Hindlimb muscle (tissue), 1 donor: ENCODE results near the gene AKNAD1. TPM values are rescaled to one million over a fixed set of nuclear protein-coding genes. Genes with fewer than 3 reads are reported as not detected.
A peak's percentile ranks its signal among the peaks of the same experiment; 100 is the strongest.
"Not testable (repeated sequence)": the region's sequence is repeated elsewhere in the genome, so short reads cannot be mapped to it uniquely, and the experiment has no call there.

Experiments used
- DNase-seq: peaks from one replicate; pipeline ENCODE4 v3.0.0-alpha.2; 2013
- polyA plus RNA-seq: library from polyadenylated mRNA; unstranded; fragments of 120-200 nt; gene quantifications from one replicate; pipeline ENCODE4 v1.2.1, GENCODE V29; 2013; ENCODE audit not compliant: insufficient read length

The AKNAD1 gene
- 2.8 TPM for polyA plus RNA-seq

GRCh38 chr1:108856994-108857393, at the start of gene AKNAD1:
Gene AKNAD1 (minus strand): TSS chr1:108857094. CDS start chr1:108852664, 4,430 bp downstream.
- no peak for DNase-seq

GRCh38 chr1:108901106-108901505, 44.2 kb upstream of the AKNAD1 start:
- no peak for DNase-seq

- peak; percentile 55 for DNase-seq
Observed at GRCh38 chr1:108897865-108898720, 41.2 kb upstream of the AKNAD1 start.

GRCh38 chr1:108896146-108897145, 39.6 kb upstream of the AKNAD1 start:
- no peak for DNase-seq

GRCh38 chr1:108893141-108893530, 36.2 kb upstream of the AKNAD1 start:
- DNase-seq: no peak

GRCh38 chr1:108892356-108893140, 35.7 kb upstream of the AKNAD1 start:
- DNase-seq: no peak

GRCh38 chr1:108889706-108890384, 33.0 kb upstream of the AKNAD1 start:
- DNase-seq: no peak

GRCh38 chr1:108889006-108889645, 32.2 kb upstream of the AKNAD1 start:
- DNase-seq: not testable (repeated sequence)

GRCh38 chr1:108886292-108886691, 29.4 kb upstream of the AKNAD1 start:
- no peak for DNase-seq

GRCh38 chr1:108884968-108885367, 28.1 kb upstream of the AKNAD1 start:
- DNase-seq: no peak

GRCh38 chr1:108882837-108883236, 25.9 kb upstream of the AKNAD1 start:
- no peak for DNase-seq

GRCh38 chr1:108881369-108881768, 24.5 kb upstream of the AKNAD1 start:
- no peak for DNase-seq

- no peak for DNase-seq
Observed at GRCh38 chr1:108880850-108881249, 24.0 kb upstream of the AKNAD1 start.

- DNase-seq: no peak
Observed at GRCh38 chr1:108878678-108879077, 21.8 kb upstream of the AKNAD1 start.

GRCh38 chr1:108878160-108878469, 21.2 kb upstream of the AKNAD1 start:
- DNase-seq: no peak

GRCh38 chr1:108877348-108878159, 20.7 kb upstream of the AKNAD1 start:
- peak; percentile 26 for DNase-seq

- DNase-seq: no peak
Observed at GRCh38 chr1:108871050-108871724, 14.3 kb upstream of the AKNAD1 start.

- no peak for DNase-seq
Observed at GRCh38 chr1:108865316-108865910, 8.5 kb upstream of the AKNAD1 start.

- DNase-seq: no peak
Observed at GRCh38 chr1:108863984-108864383, 7.1 kb upstream of the AKNAD1 start.
